Osteocyte (in vitro differentiated cells): ENCODE data around the gene LDLRAD2. TPM values are rescaled to one million over a fixed set of nuclear protein-coding genes. Genes with fewer than 3 reads are reported as not detected.
A peak's percentile ranks its signal among the peaks of the same experiment; 100 is the strongest.

ENCODE experiments used
- DNase-seq: peaks from one replicate; pipeline ENCODE4 v3.0.0; 2021; ENCODE audit warnings: mixed read lengths; ENCODE audit not compliant: unreplicated experiment; ENCODE audit errors: extremely low spot score
- H3K27ac Mint-ChIP-seq: one replicate; pipeline ENCODE4 v1.8.0; 2021; ENCODE audit warnings: mild to moderate bottlenecking, mixed read lengths; ENCODE audit not compliant: unreplicated experiment
- H3K27me3 Mint-ChIP-seq: one replicate; pipeline ENCODE4 v1.8.0; 2021; ENCODE audit warnings: mixed read lengths; ENCODE audit not compliant: unreplicated experiment
- H3K36me3 Mint-ChIP-seq: one replicate; pipeline ENCODE4 v1.8.0; 2021; ENCODE audit warnings: mixed read lengths; ENCODE audit not compliant: unreplicated experiment
- H3K4me1 Mint-ChIP-seq: one replicate; pipeline ENCODE4 v1.8.0; 2021; ENCODE audit warnings: mixed read lengths; ENCODE audit not compliant: unreplicated experiment
- H3K4me3 Mint-ChIP-seq: one replicate; pipeline ENCODE4 v1.8.0; 2021; ENCODE audit warnings: mild to moderate bottlenecking, moderate library complexity, mixed read lengths; ENCODE audit not compliant: unreplicated experiment
- H3K9me3 Mint-ChIP-seq: one replicate; pipeline ENCODE4 v1.8.0; 2021; ENCODE audit warnings: mixed read lengths; ENCODE audit not compliant: unreplicated experiment
- total RNA-seq: library from RNA; stranded (reverse); gene quantifications from 2 replicates; pipeline ENCODE4 v1.2.1, GENCODE V29; 2021
- TF ChIP-seq, protein P1 (sequence below): fragments of 200-600 bp; sonication (generic); IDR thresholded peaks from 2 replicates; pipeline ENCODE4 v1.5.0; 2021; ENCODE audit warnings: antibody characterized with exemption, mild to moderate bottlenecking, moderate library complexity

Gene LDLRAD2
- total RNA-seq, 1 donor from 2014 or later: not detected

DNA sequence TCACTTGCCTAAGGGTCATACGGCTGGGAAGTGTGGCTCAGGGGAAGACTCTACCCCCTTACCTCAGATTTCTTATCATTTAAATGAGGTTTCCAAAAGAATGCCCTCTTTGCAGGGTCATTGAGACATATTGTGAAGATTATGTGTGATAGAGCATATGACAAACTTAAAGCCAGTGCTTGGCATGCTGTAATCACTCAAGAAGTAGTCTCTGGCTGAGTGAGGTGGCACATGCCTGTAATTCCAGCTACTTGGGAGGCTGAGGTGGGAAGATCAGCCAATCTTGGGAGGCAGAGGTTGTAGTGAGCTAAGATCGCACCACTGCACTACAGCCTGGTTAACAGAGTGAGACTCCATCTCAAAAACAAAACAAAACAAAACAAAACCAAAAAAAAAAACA, 7.5 kb upstream of the LDLRAD2 start:
- H3K4me3 Mint-ChIP-seq: no peak overlapping the region
- TF ChIP-seq, protein P1, sequence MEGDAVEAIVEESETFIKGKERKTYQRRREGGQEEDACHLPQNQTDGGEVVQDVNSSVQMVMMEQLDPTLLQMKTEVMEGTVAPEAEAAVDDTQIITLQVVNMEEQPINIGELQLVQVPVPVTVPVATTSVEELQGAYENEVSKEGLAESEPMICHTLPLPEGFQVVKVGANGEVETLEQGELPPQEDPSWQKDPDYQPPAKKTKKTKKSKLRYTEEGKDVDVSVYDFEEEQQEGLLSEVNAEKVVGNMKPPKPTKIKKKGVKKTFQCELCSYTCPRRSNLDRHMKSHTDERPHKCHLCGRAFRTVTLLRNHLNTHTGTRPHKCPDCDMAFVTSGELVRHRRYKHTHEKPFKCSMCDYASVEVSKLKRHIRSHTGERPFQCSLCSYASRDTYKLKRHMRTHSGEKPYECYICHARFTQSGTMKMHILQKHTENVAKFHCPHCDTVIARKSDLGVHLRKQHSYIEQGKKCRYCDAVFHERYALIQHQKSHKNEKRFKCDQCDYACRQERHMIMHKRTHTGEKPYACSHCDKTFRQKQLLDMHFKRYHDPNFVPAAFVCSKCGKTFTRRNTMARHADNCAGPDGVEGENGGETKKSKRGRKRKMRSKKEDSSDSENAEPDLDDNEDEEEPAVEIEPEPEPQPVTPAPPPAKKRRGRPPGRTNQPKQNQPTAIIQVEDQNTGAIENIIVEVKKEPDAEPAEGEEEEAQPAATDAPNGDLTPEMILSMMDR: no peak
- no peak overlapping the region for H3K27ac Mint-ChIP-seq
- no peak for DNase-seq
- H3K4me1 Mint-ChIP-seq: no peaks in the 10 kb centered on the region
- H3K36me3 Mint-ChIP-seq: no peaks in the 10 kb centered on the region
- no peaks in the 10 kb centered on the region for H3K9me3 Mint-ChIP-seq
- H3K27me3 Mint-ChIP-seq: no peaks in the 10 kb centered on the region

DNA sequence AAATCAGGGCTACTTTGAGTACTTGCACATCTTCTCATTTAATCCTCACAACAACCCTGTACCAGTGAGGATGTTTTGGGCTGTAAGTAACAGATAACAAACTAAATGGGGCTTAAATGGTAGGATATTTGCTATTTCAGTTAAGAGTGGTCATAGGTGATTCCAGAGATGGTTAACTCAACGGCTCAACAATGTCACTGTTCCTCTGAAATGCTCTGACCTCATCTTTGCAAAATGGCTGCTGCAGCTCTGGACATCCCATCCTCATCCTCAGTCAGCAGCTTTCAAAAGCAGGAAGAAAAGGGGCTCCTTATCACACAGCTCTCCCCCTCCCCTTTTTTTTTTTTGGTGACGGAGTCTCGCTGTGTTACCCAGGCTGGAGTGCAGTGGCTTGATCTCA, 1.5 kb downstream of the LDLRAD2 start:
- TF ChIP-seq, protein P1: no peak
- H3K36me3 Mint-ChIP-seq: no peaks in the 10 kb centered on the region
- peaks cover 2% of the 10 kb centered on the region for H3K27me3 Mint-ChIP-seq
- no peak overlapping the region for H3K27ac Mint-ChIP-seq
- no peak overlapping the region for H3K4me3 Mint-ChIP-seq
- no peak for DNase-seq
- H3K9me3 Mint-ChIP-seq: no peaks in the 10 kb centered on the region
- peaks cover 6% of the 10 kb centered on the region for H3K4me1 Mint-ChIP-seq

DNA sequence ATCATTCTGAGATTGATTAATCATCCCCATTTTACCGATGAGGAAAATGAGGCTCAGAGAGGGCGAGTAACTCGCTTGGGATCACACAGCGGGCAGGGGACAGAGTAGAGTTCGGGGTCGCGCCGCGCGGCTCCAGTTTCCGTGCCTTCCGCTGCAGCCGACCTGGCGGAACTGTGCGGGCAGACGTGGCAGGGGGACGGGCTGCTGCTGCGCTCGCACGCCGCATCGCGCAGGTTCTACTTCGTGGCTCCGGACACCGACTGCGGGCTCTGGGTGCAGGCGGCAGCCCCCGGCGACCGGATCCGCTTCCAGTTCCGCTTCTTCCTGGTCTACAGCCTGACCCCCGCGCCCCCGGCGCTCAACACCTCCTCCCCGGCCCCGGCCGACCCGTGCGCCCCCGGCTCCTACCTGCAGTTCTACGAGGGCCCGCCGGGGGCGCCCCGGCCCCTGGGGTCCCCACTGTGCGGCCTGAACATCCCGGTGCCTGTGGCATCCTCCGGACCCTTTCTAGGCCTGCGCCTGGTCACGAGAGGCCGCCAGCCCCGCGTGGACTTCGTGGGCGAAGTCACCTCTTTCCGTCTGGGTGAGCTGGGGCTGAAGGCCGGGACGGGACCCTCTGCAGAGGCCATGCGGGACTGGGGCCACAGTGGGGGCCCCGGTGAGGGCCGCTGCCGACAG, 2.3 kb downstream of the LDLRAD2 start:
- no peak for DNase-seq
- H3K27me3 Mint-ChIP-seq: peaks cover 2% of the 10 kb centered on the region
- H3K36me3 Mint-ChIP-seq: no peaks in the 10 kb centered on the region
- no peaks in the 10 kb centered on the region for H3K9me3 Mint-ChIP-seq
- H3K4me1 Mint-ChIP-seq: peaks cover 6% of the 10 kb centered on the region
- TF ChIP-seq, protein P1: peak; percentile 25
- H3K27ac Mint-ChIP-seq: no peak overlapping the region
- H3K4me3 Mint-ChIP-seq: no peak overlapping the region

DNA sequence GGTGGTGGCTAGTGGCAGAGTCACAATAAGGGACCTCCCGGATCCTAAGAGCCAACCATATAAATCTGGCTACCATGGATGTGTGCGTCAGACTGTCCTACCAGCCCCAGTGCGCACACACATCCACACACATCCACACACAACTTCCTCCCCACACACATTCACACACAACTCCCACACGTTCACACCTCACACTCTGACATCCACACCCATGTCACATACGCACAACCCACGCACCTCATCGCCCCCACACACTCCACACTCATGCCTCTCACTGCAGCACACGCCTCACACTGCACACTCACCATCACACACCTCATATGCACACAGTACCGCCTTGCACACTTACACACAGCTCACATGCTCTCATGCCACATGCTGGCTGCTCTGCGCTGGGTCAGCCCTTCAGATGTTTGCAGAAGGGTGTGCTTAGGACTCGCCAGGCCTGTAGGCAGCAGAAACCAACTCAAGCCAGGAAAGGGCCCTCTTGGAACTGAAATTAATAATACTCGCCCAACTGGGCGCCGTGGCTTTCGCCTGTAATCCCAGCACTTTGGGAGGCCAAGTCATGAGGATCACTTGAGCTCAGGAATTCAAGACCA, 3.0 kb downstream of the LDLRAD2 start:
- no peak for DNase-seq
- no peak overlapping the region for H3K4me3 Mint-ChIP-seq
- H3K27me3 Mint-ChIP-seq: peaks cover 2% of the 10 kb centered on the region
- H3K36me3 Mint-ChIP-seq: no peaks in the 10 kb centered on the region
- H3K27ac Mint-ChIP-seq: no peak overlapping the region
- TF ChIP-seq, protein P1: no peak
- H3K9me3 Mint-ChIP-seq: no peaks in the 10 kb centered on the region
- H3K4me1 Mint-ChIP-seq: peaks cover 6% of the 10 kb centered on the region

DNA sequence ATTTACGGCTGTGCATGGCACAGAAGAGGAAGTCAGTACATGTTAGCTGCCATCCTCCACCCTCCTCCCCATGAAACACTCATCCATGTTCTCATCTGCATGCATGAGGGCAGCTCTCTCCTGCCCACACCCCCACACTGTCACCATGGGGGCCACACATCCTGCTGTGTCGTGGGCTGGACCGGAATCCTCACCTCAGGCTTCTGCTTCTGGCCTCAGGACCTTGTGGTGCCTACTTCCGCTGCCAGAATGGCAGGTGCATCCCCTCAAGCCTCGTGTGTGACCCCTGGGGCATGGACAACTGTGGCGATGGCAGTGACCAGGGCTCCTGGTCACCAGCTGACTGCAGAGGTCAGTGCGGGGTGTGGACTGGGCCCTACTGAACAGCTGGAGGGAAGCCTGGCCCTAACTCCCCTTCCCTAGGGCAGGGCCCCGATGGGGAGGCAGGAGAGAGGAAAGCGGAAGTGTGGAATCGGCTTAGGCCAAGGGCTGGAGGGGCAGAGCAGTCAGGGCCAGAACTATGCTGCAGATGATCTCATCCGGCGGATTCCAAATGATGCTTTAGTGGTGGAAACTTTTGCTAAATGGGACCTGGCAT, 3.8 kb downstream of the LDLRAD2 start:
- Mint-ChIP-seq H3K36me3 (peaks cover 4% of the 10 kb centered on the region), H3K4me3 (no peak overlapping the region), H3K4me1 (peaks cover 6% of the 10 kb centered on the region), H3K9me3 (no peaks in the 10 kb centered on the region), H3K27me3 (peaks cover 2% of the 10 kb centered on the region), H3K27ac (no peak overlapping the region)
- no peak for DNase-seq
- TF ChIP-seq, protein P1: no peak
